OCI-LY1 (cell line): ENCODE data around the gene ATXN7.

Experiments
- CTCF ChIP-seq: fragments of 200-600 bp; sonication (generic), shearing (Covaris generic); IDR thresholded peaks from 2 replicates; pipeline ENCODE4 v1.5.1; 2017; ENCODE audit warnings: mild to moderate bottlenecking, antibody characterized with exemption, low read length, moderate library complexity, mixed read lengths
- EZH2 ChIP-seq: fragments of 200-600 bp; sonication (generic), shearing (Covaris generic); IDR thresholded peaks from 2 replicates; pipeline ENCODE4 v1.8.0; 2017; ENCODE audit warnings: borderline replicate concordance, mixed run types, mild to moderate bottlenecking, antibody characterized with exemption, low read length, moderate library complexity, mixed read lengths

GRCh38 chr3:64010199-64010598, 146.5 kb downstream of the ATXN7 start:
- TF ChIP-seq CTCF: no peak
- no peak for TF ChIP-seq EZH2
